Fibroblast of pulmonary artery (primary cell): Measurements from ENCODE around the gene IFNK.

Experiments used
- DNase-seq: peaks from one replicate; pipeline ENCODE4 v3.0.0-alpha.2; 2010; ENCODE audit warnings: low read depth
- H3K4me3 ChIP-seq: replicated peaks from 2 replicates; pipeline ENCODE4 v1.5.1; 2011; ENCODE audit warnings: low read depth, mild to moderate bottlenecking, control low read depth, low read length, moderate library complexity
- CTCF ChIP-seq: IDR thresholded peaks from 2 replicates; pipeline ENCODE4 v1.5.1; 2011; ENCODE audit warnings: mild to moderate bottlenecking, control low read depth, low read length, inconsistent platforms; ENCODE audit errors: missing control alignments

The IFNK gene

DNA sequence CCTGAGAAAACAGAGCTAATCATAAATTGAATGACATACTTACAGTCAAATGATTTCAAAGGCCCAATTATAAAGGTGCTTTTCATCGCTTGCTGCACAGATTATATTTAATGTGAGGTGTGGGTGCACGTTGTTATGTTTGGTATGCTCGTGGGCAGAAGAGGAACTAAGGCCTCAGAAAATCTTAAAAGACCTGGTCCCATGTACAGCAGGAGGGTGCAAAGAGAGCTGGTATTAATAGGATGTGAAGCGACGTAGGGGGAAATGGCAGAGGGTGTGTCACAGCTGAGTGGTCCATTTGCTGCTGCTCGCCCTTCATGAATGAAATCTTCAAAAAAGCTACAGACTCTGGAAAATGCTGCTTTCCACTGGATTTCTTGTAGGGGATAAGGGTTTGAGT, 40.5 kb upstream of the IFNK start:
- no peak overlapping the region for H3K4me3 ChIP-seq
- no peak for DNase-seq
- TF ChIP-seq CTCF, result no peak

GRCh38 chr9:27485158-27485557, 38.9 kb upstream of the IFNK start:
- TF ChIP-seq CTCF, result no peak
- DNase-seq, result no peak
- no peak overlapping the region for H3K4me3 ChIP-seq

GRCh38 chr9:27487128-27487640, 36.9 kb upstream of the IFNK start:
- no peak for TF ChIP-seq CTCF
- DNase-seq, result no peak
- no peak overlapping the region for H3K4me3 ChIP-seq

GRCh38 chr9:27487927-27488326, 36.2 kb upstream of the IFNK start:
- DNase-seq, result no peak
- H3K4me3 ChIP-seq, result no peak overlapping the region
- TF ChIP-seq CTCF, result no peak

- DNase-seq, result no peak
- no peak for TF ChIP-seq CTCF
- H3K4me3 ChIP-seq, result no peak overlapping the region
Observed at GRCh38 chr9:27489087-27489876, 34.8 kb upstream of the IFNK start.

- TF ChIP-seq CTCF, result no peak
- no peak overlapping the region for H3K4me3 ChIP-seq
- DNase-seq, result peak; percentile 35
Observed at GRCh38 chr9:27491154-27491553, 32.9 kb upstream of the IFNK start.
